ENCODE data around the gene MYO3B. TPM values are rescaled to one million over a fixed set of nuclear protein-coding genes. Genes with fewer than 3 reads are reported as not detected.

MYO3B gene
- total RNA-seq, 1 experiment from 2014 or later, result 0.63 TPM

DNA sequence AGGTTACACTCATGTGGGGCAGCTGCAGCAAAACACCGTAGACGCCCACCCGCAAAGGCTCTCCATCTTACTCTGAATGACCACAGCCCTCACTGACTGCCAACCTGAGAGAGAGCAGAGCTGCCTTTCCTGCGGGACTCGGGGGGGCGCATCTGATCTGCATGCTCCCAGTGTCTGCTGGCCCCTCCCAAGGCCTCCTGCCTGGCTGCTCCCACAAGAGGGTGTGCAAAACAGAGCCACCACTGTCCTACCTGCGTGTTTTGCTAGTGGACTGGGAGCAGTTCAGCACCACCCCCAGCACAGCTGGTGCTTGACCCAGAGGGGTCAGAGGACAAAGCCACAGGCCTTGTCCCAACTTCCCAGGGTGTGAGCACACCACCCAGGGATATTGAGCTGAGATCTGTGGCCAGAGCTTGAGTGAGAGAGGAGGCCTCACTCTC is 76.4 kb downstream of the MYO3B start:
- no peaks in the 10 kb centered on the region; a peak in 1 of 4 replicates for H3K4me1 Mint-ChIP-seq
- DNase-seq, result no peak
- Histone ChIP-seq H3K18ac (ENCODE audit: insufficient read length, low read depth, low read length) (no peak overlapping the region), H2BK12ac (ENCODE audit: insufficient read length, low read depth, low read length) (no peak overlapping the region), H3K56ac (ENCODE audit: insufficient read length, low read depth, low read length) (no peak overlapping the region), H2BK15ac (ENCODE audit: low read depth, low read length) (no peak overlapping the region), H4K20me1 (ENCODE audit: control insufficient read depth, insufficient read depth, insufficient read length) (no peaks in the 10 kb centered on the region), H3K14ac (ENCODE audit: insufficient read depth, low read length) (no peak overlapping the region), H2BK5ac (ENCODE audit: insufficient read length, low read length) (no peak overlapping the region), H2BK20ac (ENCODE audit: low read depth, low read length, poor library complexity, severe bottlenecking) (no peak overlapping the region), H4K5ac (ENCODE audit: insufficient read length, low read depth, low read length) (no peak overlapping the region), H3K27ac (ENCODE audit: insufficient read length, low read depth, low read length) (no peak overlapping the region), H2BK120ac (ENCODE audit: low read depth, low read length, poor library complexity, severe bottlenecking) (no peak overlapping the region), H3K79me1 (ENCODE audit: insufficient read depth, low read depth, low read length, poor library complexity, severe bottlenecking) (no peaks in the 10 kb centered on the region), H3K9me3 (ENCODE audit: control insufficient read depth, low read depth, low read length) (no peaks in the 10 kb centered on the region), H3K4me1 (ENCODE audit: insufficient read depth, low read length) (no peaks in the 10 kb centered on the region), H2AFZ (ENCODE audit: low read length) (no peak overlapping the region), H3T11ph (ENCODE audit: low read length) (no peak overlapping the region), H3K23ac (ENCODE audit: insufficient read length, low read depth, low read length) (no peak overlapping the region), H3K79me2 (ENCODE audit: insufficient read depth, low read length) (no peaks in the 10 kb centered on the region), H4K8ac (replicated peaks; ENCODE audit: insufficient read length, low read depth, low read length) (no peak overlapping the region), H3K4me2 (ENCODE audit: insufficient read depth, insufficient read length, low read length) (no peak overlapping the region), H3K9ac (ENCODE audit: extremely low read depth, insufficient read length, low read length) (no peak overlapping the region), H3K27me3 (ENCODE audit: insufficient read depth, low read length) (no peaks in the 10 kb centered on the region), H2AK5ac (ENCODE audit: insufficient read length, low read length) (no peak overlapping the region), H4K91ac (ENCODE audit: insufficient read length, low read depth, low read length) (no peak overlapping the region), H3K4ac (ENCODE audit: low read depth, low read length) (no peak overlapping the region), H3K23me2 (ENCODE audit: insufficient read length, low read depth, low read length, poor library complexity, severe bottlenecking) (no peaks in the 10 kb centered on the region)
- TF ChIP-seq, protein P1, sequence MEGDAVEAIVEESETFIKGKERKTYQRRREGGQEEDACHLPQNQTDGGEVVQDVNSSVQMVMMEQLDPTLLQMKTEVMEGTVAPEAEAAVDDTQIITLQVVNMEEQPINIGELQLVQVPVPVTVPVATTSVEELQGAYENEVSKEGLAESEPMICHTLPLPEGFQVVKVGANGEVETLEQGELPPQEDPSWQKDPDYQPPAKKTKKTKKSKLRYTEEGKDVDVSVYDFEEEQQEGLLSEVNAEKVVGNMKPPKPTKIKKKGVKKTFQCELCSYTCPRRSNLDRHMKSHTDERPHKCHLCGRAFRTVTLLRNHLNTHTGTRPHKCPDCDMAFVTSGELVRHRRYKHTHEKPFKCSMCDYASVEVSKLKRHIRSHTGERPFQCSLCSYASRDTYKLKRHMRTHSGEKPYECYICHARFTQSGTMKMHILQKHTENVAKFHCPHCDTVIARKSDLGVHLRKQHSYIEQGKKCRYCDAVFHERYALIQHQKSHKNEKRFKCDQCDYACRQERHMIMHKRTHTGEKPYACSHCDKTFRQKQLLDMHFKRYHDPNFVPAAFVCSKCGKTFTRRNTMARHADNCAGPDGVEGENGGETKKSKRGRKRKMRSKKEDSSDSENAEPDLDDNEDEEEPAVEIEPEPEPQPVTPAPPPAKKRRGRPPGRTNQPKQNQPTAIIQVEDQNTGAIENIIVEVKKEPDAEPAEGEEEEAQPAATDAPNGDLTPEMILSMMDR (conservative IDR thresholded peaks at IDR 0.05), result no peak
- no peak overlapping the region for H3K27ac Mint-ChIP-seq
- H3K27me3 Mint-ChIP-seq (ENCODE audit: low read depth), result no peaks in the 10 kb centered on the region; the same call in none of the 2 replicates
- no peaks in the 10 kb centered on the region for H3K36me3 Mint-ChIP-seq (ENCODE audit: insufficient read depth in 1 of 3, low read depth in 3 of 3)
- H3K4me3 Mint-ChIP-seq, result no peak overlapping the region
- WGBS (ENCODE audit: extremely low coverage, insufficient read length, low lambda C conversion rate), result no CpG with 5 or more reads among the region's 7 CpGs
- no peaks in the 10 kb centered on the region; a peak in 1 of 5 replicates for H3K9me3 Mint-ChIP-seq

Data from H9 (cell line).